MM.1S (cell line): ENCODE measurements around the gene RP9.

Experiments used
- DNase-seq: peaks from one replicate; pipeline ENCODE4 v3.0.0-alpha.2; 2015
- H2AFZ ChIP-seq: fragments of 300-600 bp; sonication (generic); 2 replicates; pipeline ENCODE4 v1.6.0; 2016; ENCODE audit warnings: antibody characterized with exemption, low read length
- H3F3A ChIP-seq: fragments of 300-600 bp; sonication (generic); 2 replicates; pipeline ENCODE4 v1.6.1; 2016; ENCODE audit warnings: mild to moderate bottlenecking, antibody characterized with exemption, low read length, moderate library complexity, mixed read lengths; ENCODE audit not compliant: insufficient read depth
- H3K27ac ChIP-seq: fragments of 300-600 bp; sonication (generic); 2 replicates; pipeline ENCODE4 v1.5.1; 2016; ENCODE audit warnings: mild to moderate bottlenecking, low read length
- H3K27me3 ChIP-seq: fragments of 300-600 bp; sonication (generic); replicated peaks from 2 replicates; pipeline ENCODE4 v1.6.0; 2016; ENCODE audit warnings: low read length; ENCODE audit not compliant: insufficient read depth
- H3K36me3 ChIP-seq: fragments of 300-600 bp; sonication (generic); replicated peaks from 2 replicates; pipeline ENCODE4 v1.6.1; 2016; ENCODE audit warnings: mild to moderate bottlenecking, low read length, mixed read lengths; ENCODE audit not compliant: insufficient read depth
- H3K4me1 ChIP-seq: fragments of 300-600 bp; sonication (generic); 2 replicates; pipeline ENCODE4 v1.6.1; 2016; ENCODE audit warnings: low read length, mixed read lengths
- H3K4me2 ChIP-seq: fragments of 300-600 bp; sonication (generic); 2 replicates; pipeline ENCODE4 v1.6.0; 2016; ENCODE audit warnings: low read depth, low read length
- H3K4me3 ChIP-seq: fragments of 300-600 bp; sonication (generic); 2 replicates; pipeline ENCODE4 v1.5.1; 2016; ENCODE audit warnings: low read length, mixed read lengths
- H3K79me2 ChIP-seq: fragments of 300-600 bp; sonication (generic); 2 replicates; pipeline ENCODE4 v1.6.1; 2016; ENCODE audit warnings: mixed run types, low read length, mixed read lengths
- H3K9ac ChIP-seq: fragments of 300-600 bp; sonication (generic); 2 replicates; pipeline ENCODE4 v1.6.1; 2016; ENCODE audit warnings: low read length, mixed read lengths
- H3K9me2 ChIP-seq: fragments of 300-600 bp; sonication (generic); replicated peaks from 2 replicates; pipeline ENCODE4 v1.6.1; 2016; ENCODE audit warnings: mild to moderate bottlenecking, low read length, mixed read lengths; ENCODE audit not compliant: insufficient read depth
- H3K9me3 ChIP-seq: fragments of 300-600 bp; sonication (generic); replicated peaks from 2 replicates; pipeline ENCODE4 v1.6.1; 2016; ENCODE audit warnings: mild to moderate bottlenecking, low read length, mixed read lengths; ENCODE audit not compliant: insufficient read depth
- H4K20me1 ChIP-seq: fragments of 300-600 bp; sonication (generic); 2 replicates; pipeline ENCODE4 v1.6.1; 2016; ENCODE audit warnings: mild to moderate bottlenecking, low read length, moderate library complexity, mixed read lengths; ENCODE audit not compliant: insufficient read depth
- CTCF ChIP-seq: fragments of 300-600 bp; sonication (generic); IDR thresholded peaks from 2 replicates; pipeline ENCODE4 v1.5.1; 2016; ENCODE audit warnings: antibody characterized with exemption, low read length, mixed read lengths
- EZH2 ChIP-seq: fragments of 300-600 bp; sonication (generic); optimal IDR thresholded peaks from 2 replicates; pipeline ENCODE3; 2017; ENCODE audit warnings: low read depth, mild to moderate bottlenecking, antibody characterized with exemption, low read length, mixed read lengths
- EZH2phosphoT487 ChIP-seq: fragments of 300-600 bp; sonication (generic); IDR thresholded peaks from 2 replicates; pipeline ENCODE4 v1.6.1; 2018; ENCODE audit warnings: antibody characterized with exemption, low read length

The RP9 gene

DNA sequence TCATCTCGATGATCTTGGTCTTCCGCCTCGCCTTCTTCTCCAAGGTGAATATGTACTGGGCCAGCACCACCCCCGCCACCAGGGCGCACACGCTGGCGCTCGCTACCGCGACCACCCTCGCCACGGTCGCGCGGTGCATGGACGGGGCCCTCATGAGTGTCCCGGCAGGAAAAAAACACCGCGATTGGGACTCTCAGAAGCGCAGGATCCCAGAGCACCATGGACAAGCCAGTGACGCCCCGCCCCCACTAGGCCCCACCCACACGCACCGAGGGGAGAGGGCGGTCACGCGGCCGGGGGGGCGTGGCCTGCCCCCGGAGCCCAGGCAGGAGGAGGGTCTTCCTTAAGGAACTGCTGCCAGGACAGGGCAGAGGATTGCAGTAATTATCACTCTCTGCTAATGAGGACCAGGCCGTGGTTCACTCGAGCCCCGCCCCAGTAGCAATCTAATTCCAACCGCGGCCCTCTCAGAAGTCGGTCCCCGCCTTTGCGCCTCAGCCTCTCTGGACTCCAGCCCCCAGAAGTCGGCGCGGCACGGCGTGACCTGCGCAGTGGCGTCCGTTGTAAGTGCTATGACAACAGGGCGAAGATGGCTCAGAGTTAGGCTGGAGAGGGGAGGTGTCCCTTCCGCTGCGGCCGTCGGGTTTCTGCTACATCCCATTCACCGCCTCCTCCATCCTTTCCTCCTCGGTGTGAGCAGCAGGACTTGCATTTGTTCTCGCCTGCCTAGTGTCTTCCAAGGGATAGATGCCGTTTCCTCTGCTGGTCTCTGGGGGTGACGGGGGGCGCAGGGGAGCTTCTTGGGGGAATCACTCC, 20.0 kb upstream of the RP9 start, which contains the start of gene BBS9:
Gene BBS9 (plus strand): TSS at position 575 of the 816 bp plus-strand sequence. CDS start 16,689 bp downstream, outside the sequence.
- Histone ChIP-seq H3K27me3 (no peaks in the 10 kb centered on the region), H3F3A (peaks cover 3% of the 10 kb centered on the region; the same call in 1 of the 2 replicates), H3K4me3 (peak within 1 kb of the TSS; percentile 85), H3K9me3 (no peaks in the 10 kb centered on the region), H3K27ac (peak within 1 kb of the TSS; percentile 63; the same call in 1 of the 2 replicates), H3K9me2 (no peaks in the 10 kb centered on the region), H3K4me2 (peak within 1 kb of the TSS; percentile 75), H3K79me2 (no peaks in the 10 kb centered on the region), H3K9ac (peak within 1 kb of the TSS; percentile 69; the same call in 1 of the 2 replicates), H3K4me1 (peaks cover 5% of the 10 kb centered on the region; the same call in 1 of the 2 replicates), H2AFZ (peak within 1 kb of the TSS; percentile 96), H3K36me3 (no peaks in the 10 kb centered on the region), H4K20me1 (no peaks in the 10 kb centered on the region)
- DNase-seq: peak; percentile 96
- TF ChIP-seq EZH2 (no peak), CTCF (no peak; the same call in 1 of the 2 replicates), EZH2phosphoT487 (no peak)

GRCh38 chr7:33128631-33128989, 19.4 kb upstream of the RP9 start:
- Histone ChIP-seq H3F3A (peaks cover 3% of the 10 kb centered on the region; the same call in 1 of the 2 replicates), H3K9me2 (no peaks in the 10 kb centered on the region), H2AFZ (peak overlapping the region; percentile 96), H3K4me1 (peaks cover 5% of the 10 kb centered on the region; the same call in 1 of the 2 replicates), H3K36me3 (no peaks in the 10 kb centered on the region), H3K27ac (peak overlapping the region; percentile 63; the same call in 1 of the 2 replicates), H3K9ac (peak overlapping the region; percentile 69; the same call in 1 of the 2 replicates), H4K20me1 (no peaks in the 10 kb centered on the region), H3K79me2 (no peaks in the 10 kb centered on the region), H3K4me2 (peak overlapping the region; percentile 75), H3K27me3 (no peaks in the 10 kb centered on the region), H3K9me3 (no peaks in the 10 kb centered on the region), H3K4me3 (peak overlapping the region; percentile 85)
- TF ChIP-seq CTCF (no peak), EZH2phosphoT487 (no peak), EZH2 (no peak)
- no peak for DNase-seq

DNA sequence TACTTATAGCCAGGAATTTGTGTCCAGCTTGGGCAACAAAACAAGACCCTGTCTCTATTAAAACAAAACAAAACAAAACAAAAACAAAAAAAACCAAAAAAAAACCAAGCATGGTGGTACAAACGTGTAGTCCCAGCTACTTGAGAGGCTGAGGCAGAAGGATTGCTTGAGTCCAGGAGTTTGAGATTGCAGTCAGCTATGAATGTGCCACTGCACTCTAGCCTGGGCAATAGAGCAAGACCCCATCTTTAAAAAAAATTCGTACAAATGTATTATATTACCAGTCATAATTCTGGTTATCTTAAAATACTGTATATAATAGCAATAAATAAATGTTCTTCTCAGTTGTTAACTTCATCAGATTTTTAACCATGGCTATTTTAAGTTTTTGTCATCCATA, 17.9 kb upstream of the RP9 start:
- no peaks in the 10 kb centered on the region for H3K9me3 ChIP-seq
- no peak overlapping the region for H2AFZ ChIP-seq

More for the DNA sequence above, 17.9 kb upstream of the RP9 start:
- Histone ChIP-seq H3K9ac (no peak overlapping the region), H3K27ac (no peak overlapping the region), H3K9me2 (no peaks in the 10 kb centered on the region), H3K79me2 (no peaks in the 10 kb centered on the region), H3F3A (peaks cover 3% of the 10 kb centered on the region; the same call in 1 of the 2 replicates), H3K4me1 (peaks cover 5% of the 10 kb centered on the region; the same call in 1 of the 2 replicates), H3K27me3 (no peaks in the 10 kb centered on the region), H3K36me3 (no peaks in the 10 kb centered on the region), H4K20me1 (no peaks in the 10 kb centered on the region), H3K4me2 (no peak overlapping the region), H3K4me3 (no peak overlapping the region)
- TF ChIP-seq EZH2 (no peak), CTCF (no peak), EZH2phosphoT487 (no peak)
- no peak for DNase-seq
